Spleen (tissue), 7 donors: Measurements from ENCODE around the gene ANKRD22.
"Not testable (repeated sequence)": the region's sequence is repeated elsewhere in the genome, so short reads cannot be mapped to it uniquely, and the experiment has no call there.

ENCODE experiments used
- POLR2AphosphoS5 ChIP-seq, 3 donors: sonication (generic); formaldehyde crosslinking; IDR thresholded peaks; one replicate each; pipeline ENCODE4 v1.5.1; 2017; ENCODE audit warnings: antibody characterized with exemption in 3 of 3
- TF ChIP-seq, protein P1 (sequence below), 11 experiments: fragments of 200-600 bp in 7 of 11; fragments of 450-650 bp in 4 of 11; sonication (generic) in 4 of 11; IDR thresholded peaks in 8 of 11; conservative IDR thresholded peaks in 3 of 11; 1 replicate in 7 of 11; 2 replicates in 4 of 11; pipeline versions ENCODE4 v1.4.0 to v1.8.0; 2016 to 2021; ENCODE audit warnings: antibody characterized with exemption in 11 of 11, inconsistent platforms in 4 of 11, mild to moderate bottlenecking in 1 of 11
- donor health status: DM: no; HTN: no; CAD: no; lungs with moderate emphysema.
- donor health status: DM: no; HTN: no; CAD: no.
- donor health status: DM: no; HTN: no; CAD: no.

GRCh38 chr10:88882646-88883447 is 31.2 kb upstream of the ANKRD22 start:
- TF ChIP-seq, protein P1, sequence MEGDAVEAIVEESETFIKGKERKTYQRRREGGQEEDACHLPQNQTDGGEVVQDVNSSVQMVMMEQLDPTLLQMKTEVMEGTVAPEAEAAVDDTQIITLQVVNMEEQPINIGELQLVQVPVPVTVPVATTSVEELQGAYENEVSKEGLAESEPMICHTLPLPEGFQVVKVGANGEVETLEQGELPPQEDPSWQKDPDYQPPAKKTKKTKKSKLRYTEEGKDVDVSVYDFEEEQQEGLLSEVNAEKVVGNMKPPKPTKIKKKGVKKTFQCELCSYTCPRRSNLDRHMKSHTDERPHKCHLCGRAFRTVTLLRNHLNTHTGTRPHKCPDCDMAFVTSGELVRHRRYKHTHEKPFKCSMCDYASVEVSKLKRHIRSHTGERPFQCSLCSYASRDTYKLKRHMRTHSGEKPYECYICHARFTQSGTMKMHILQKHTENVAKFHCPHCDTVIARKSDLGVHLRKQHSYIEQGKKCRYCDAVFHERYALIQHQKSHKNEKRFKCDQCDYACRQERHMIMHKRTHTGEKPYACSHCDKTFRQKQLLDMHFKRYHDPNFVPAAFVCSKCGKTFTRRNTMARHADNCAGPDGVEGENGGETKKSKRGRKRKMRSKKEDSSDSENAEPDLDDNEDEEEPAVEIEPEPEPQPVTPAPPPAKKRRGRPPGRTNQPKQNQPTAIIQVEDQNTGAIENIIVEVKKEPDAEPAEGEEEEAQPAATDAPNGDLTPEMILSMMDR (IDR thresholded peaks at IDR 0.05 in 8 of 11, conservative IDR thresholded peaks at IDR 0.05 in 3 of 11), result not testable (repeated sequence)
- not testable (repeated sequence) for TF ChIP-seq POLR2AphosphoS5 (IDR thresholded peaks at IDR 0.05)
